IMR-90 (cell line): ENCODE measurements around the gene TBX15. TPM values are rescaled to one million over a fixed set of nuclear protein-coding genes. Genes with fewer than 3 reads are reported as not detected.

Source experiments
- ATAC-seq: fragments of 200-7000 bp; cut with Tn5 transposase; 2 replicates; pipeline ENCODE4 v1.9.1; 2020; ENCODE audit warnings: low read depth, mild to moderate bottlenecking, moderate library complexity
- BruUV-seq: library from RNA; stranded (reverse); fragments of 400-500 nt; replicated peaks from 2 replicates; lab custom pipeline; 2021; lab: Mats Ljungman, UMichigan
- CTCF ChIA-PET: fragments of 300-600 bp; formaldehyde crosslinking; extraction: SDS; loops from one replicate; lab custom pipeline; 2021; ENCODE audit warnings: antibody characterized with exemption; lab: Yijun Ruan, JAX
- POLR2A ChIA-PET: fragments of 300-600 bp; sonication (Branson Sonifier 250); formaldehyde crosslinking; loops from one replicate; lab custom pipeline; 2022; ENCODE audit warnings: antibody characterized with exemption; ENCODE audit not compliant: unreplicated experiment; lab: Charles Lee
- DNase-seq: peaks from one replicate; pipeline ENCODE4 v3.0.0; 2013
- H2AFZ ChIP-seq: replicated peaks from 2 replicates; pipeline ENCODE3; 2013; ENCODE audit warnings: low read length, mild to moderate bottlenecking; ENCODE audit not compliant: poor library complexity
- H2AK5ac ChIP-seq: 2 replicates; pipeline ENCODE4 v1.6.1; 2013; ENCODE audit warnings: low read depth, low read length, inconsistent platforms
- H2AK9ac ChIP-seq: replicated peaks from 2 replicates; pipeline ENCODE3; 2013; ENCODE audit warnings: mild to moderate bottlenecking, low read depth, low read length, moderate library complexity; ENCODE audit not compliant: poor library complexity
- H2BK120ac ChIP-seq: 2 replicates; pipeline ENCODE4 v1.6.1; 2013; ENCODE audit warnings: low read depth, low read length, inconsistent platforms
- H2BK15ac ChIP-seq: 3 replicates; pipeline ENCODE4 v1.6.1; 2013; ENCODE audit warnings: low read depth, low read length, inconsistent platforms
- H2BK20ac ChIP-seq: 2 replicates; pipeline ENCODE4 v1.6.1; 2013; ENCODE audit warnings: low read depth, mild to moderate bottlenecking, inconsistent platforms, low read length, moderate library complexity
- H2BK5ac ChIP-seq: 2 replicates; pipeline ENCODE4 v1.6.1; 2013; ENCODE audit warnings: mild to moderate bottlenecking, low read depth, low read length, inconsistent platforms; ENCODE audit not compliant: poor library complexity, severe bottlenecking
- H3K14ac ChIP-seq: replicated peaks from 2 replicates; pipeline ENCODE4 v1.6.1; 2013; ENCODE audit warnings: low read depth, low read length, inconsistent platforms
- H3K18ac ChIP-seq: 2 replicates; pipeline ENCODE4 v1.6.1; 2013; ENCODE audit warnings: low read depth, low read length, control low read depth
- H3K23ac ChIP-seq: 2 replicates; pipeline ENCODE4 v1.6.1; 2013; ENCODE audit warnings: low read depth, low read length, inconsistent platforms
- H3K27ac ChIP-seq: 2 replicates; pipeline ENCODE4 v1.5.1; 2013; ENCODE audit warnings: mild to moderate bottlenecking, control low read depth, low read length; ENCODE audit not compliant: insufficient read depth
- H3K27me3 ChIP-seq: 2 replicates; pipeline ENCODE4 v1.6.1; 2013; ENCODE audit warnings: low read length; ENCODE audit not compliant: control insufficient read depth, insufficient read depth
- H3K36me3 ChIP-seq: 2 replicates; pipeline ENCODE4 v1.6.1; 2013; ENCODE audit warnings: low read length, mixed read lengths; ENCODE audit not compliant: control insufficient read depth, insufficient read depth
- H3K4ac ChIP-seq: 2 replicates; pipeline ENCODE4 v1.6.1; 2013; ENCODE audit warnings: low read depth, low read length, inconsistent platforms
- H3K4me1 ChIP-seq: 2 replicates; pipeline ENCODE4 v1.6.1; 2013; ENCODE audit warnings: low read length, mixed read lengths; ENCODE audit not compliant: control insufficient read depth, insufficient read depth
- H3K4me2 ChIP-seq: 2 replicates; pipeline ENCODE4 v1.6.1; 2013; ENCODE audit warnings: low read depth, mild to moderate bottlenecking, control low read depth, low read length, moderate library complexity
- H3K4me3 ChIP-seq: 2 replicates; pipeline ENCODE4 v1.5.1; 2013; ENCODE audit warnings: low read depth, mild to moderate bottlenecking, control low read depth, low read length, moderate library complexity; ENCODE audit not compliant: insufficient read depth
- H3K56ac ChIP-seq: 2 replicates; pipeline ENCODE4 v1.6.1; 2013; ENCODE audit warnings: low read length, inconsistent platforms; ENCODE audit not compliant: insufficient read depth; ENCODE audit errors: extremely low read depth
- H3K79me1 ChIP-seq, 2 experiments: 2 replicates each; pipeline ENCODE4 v1.6.1; 2013; ENCODE audit warnings: low read length in 2 of 2, inconsistent platforms in 1 of 2, low read depth in 1 of 2
- H3K9ac ChIP-seq: 2 replicates; pipeline ENCODE4 v1.6.1; 2013; ENCODE audit warnings: low read depth, low read length, control low read depth
- H3K9me1 ChIP-seq: 2 replicates; pipeline ENCODE4 v1.6.1; 2013; ENCODE audit warnings: low read length, inconsistent platforms; ENCODE audit not compliant: insufficient read depth
- H3K9me3 ChIP-seq: 2 replicates; pipeline ENCODE4 v1.6.1; 2013; ENCODE audit warnings: low read length; ENCODE audit not compliant: control insufficient read depth, insufficient read depth
- H4K20me1 ChIP-seq: 2 replicates; pipeline ENCODE4 v1.6.1; 2013; ENCODE audit warnings: low read length, inconsistent platforms; ENCODE audit not compliant: insufficient read depth
- H4K5ac ChIP-seq: 2 replicates; pipeline ENCODE4 v1.6.1; 2013; ENCODE audit warnings: mild to moderate bottlenecking, low read depth, low read length, control low read depth
- H4K8ac ChIP-seq, 2 experiments: 2 replicates each; pipeline ENCODE4 v1.6.1; 2013; ENCODE audit warnings: low read depth in 2 of 2, low read length in 2 of 2, control low read depth in 1 of 2, inconsistent platforms in 1 of 2
- H4K91ac ChIP-seq: 2 replicates; pipeline ENCODE4 v1.6.1; 2013; ENCODE audit warnings: low read depth, low read length, inconsistent platforms; ENCODE audit not compliant: insufficient read depth
- BHLHE40 ChIP-seq: fragments of 150-350 bp; IDR thresholded peaks from 2 replicates; pipeline ENCODE4 v1.6.1; 2016; ENCODE audit warnings: mild to moderate bottlenecking, low read depth, low read length
- CEBPB ChIP-seq: IDR thresholded peaks from 2 replicates; pipeline ENCODE4 v1.6.1; 2012; ENCODE audit warnings: low read depth, low read length, improper control_type of control experiment
- CHD1 ChIP-seq: IDR thresholded peaks from 2 replicates; pipeline ENCODE4 v1.6.1; 2012; ENCODE audit warnings: low read depth, low read length, improper control_type of control experiment
- CTCF ChIP-seq: conservative IDR thresholded peaks from 2 replicates; pipeline ENCODE4 v1.5.1; 2012; ENCODE audit warnings: mild to moderate bottlenecking, low read depth, low read length, improper control_type of control experiment
- ELK1 ChIP-seq: fragments of 150-350 bp; IDR thresholded peaks from 2 replicates; pipeline ENCODE4 v1.6.1; 2016; ENCODE audit warnings: low read depth, mild to moderate bottlenecking, low read length, moderate library complexity, borderline replicate concordance
- FOS ChIP-seq: fragments of 150-350 bp; IDR thresholded peaks from 2 replicates; pipeline ENCODE4 v1.6.1; 2016; ENCODE audit warnings: low read depth, low read length
- MAFK ChIP-seq: IDR thresholded peaks from 2 replicates; pipeline ENCODE4 v1.6.1; 2012; ENCODE audit warnings: low read depth, low read length, improper control_type of control experiment
- MAZ ChIP-seq: IDR thresholded peaks from 2 replicates; pipeline ENCODE4 v1.6.1; 2012; ENCODE audit warnings: low read depth, mild to moderate bottlenecking, low read length, improper control_type of control experiment, moderate library complexity, borderline replicate concordance
- MXI1 ChIP-seq: IDR thresholded peaks from 2 replicates; pipeline ENCODE4 v1.6.1; 2012; ENCODE audit warnings: low read depth, mild to moderate bottlenecking, low read length, moderate library complexity, borderline replicate concordance
- NFE2L2 ChIP-seq: fragments of 150-350 bp; IDR thresholded peaks from 2 replicates; pipeline ENCODE4 v1.6.1; 2016; ENCODE audit warnings: low read depth, mild to moderate bottlenecking, low read length
- POLR2A ChIP-seq: IDR thresholded peaks from 2 replicates; pipeline ENCODE4 v1.6.1; 2012; ENCODE audit warnings: mild to moderate bottlenecking, low read depth, low read length
- RAD21 ChIP-seq: IDR thresholded peaks from 2 replicates; pipeline ENCODE4 v1.6.1; 2012; ENCODE audit warnings: low read length, improper control_type of control experiment
- RCOR1 ChIP-seq: IDR thresholded peaks from 2 replicates; pipeline ENCODE4 v1.6.1; 2012; ENCODE audit warnings: mild to moderate bottlenecking, low read length, improper control_type of control experiment; ENCODE audit not compliant: insufficient replicate concordance
- RFX5 ChIP-seq: IDR thresholded peaks from 2 replicates; pipeline ENCODE4 v1.8.0; 2012; ENCODE audit warnings: low read depth, mild to moderate bottlenecking, low read length, moderate library complexity
- SMC3 ChIP-seq: fragments of 150-350 bp; IDR thresholded peaks from 2 replicates; pipeline ENCODE4 v1.6.1; 2016; ENCODE audit warnings: low read depth, mild to moderate bottlenecking, antibody characterized with exemption, low read length, moderate library complexity
- USF2 ChIP-seq: fragments of 150-350 bp; IDR thresholded peaks from 2 replicates; pipeline ENCODE4 v1.6.1; 2017; ENCODE audit warnings: mild to moderate bottlenecking, antibody characterized with exemption, low read length, low read depth
- WGBS, 2 experiments: methylation state at CpG; one replicate each; pipeline versions ENCODE4 v1.1.5 to v1.1.7; 2013; ENCODE audit warnings: missing lambda C conversion rate in 2 of 2; ENCODE audit not compliant: insufficient read length in 1 of 2; ENCODE audit errors: extremely low coverage in 2 of 2; 5-methylcytosine and 5-hydroxymethylcytosine counted together
- dilution Hi-C: fragments of 300-500 bp; cut with HindIII; formaldehyde crosslinking; loops from one replicate; pipeline ENCODE4 v1.14.3; 2018; ENCODE audit warnings: low sequenced_read_pairs; ENCODE audit not compliant: unreplicated experiment
- in situ Hi-C: fragments of 300-500 bp; cut with MboI; formaldehyde crosslinking; loops from 3 replicates; pipeline ENCODE4 v1.14.3; 2019; ENCODE audit warnings: low sequenced_read_pairs, inconsistent platforms, mixed read lengths
- intact Hi-C: fragments of 100-400 bp; cut with micrococcal nuclease; formaldehyde crosslinking; loops from 2 replicates; pipeline ENCODE4 v1.10.0; 2022
- polyA plus RNA-seq, 3 experiments: library from polyadenylated mRNA; depleted of rRNA; stranded (reverse); fragments of >200 nt; gene quantifications; 2 replicates each; pipeline ENCODE4 v1.2.3, GENCODE V29; 2012; ENCODE audit warnings: low replicate concordance in 1 of 3
- total RNA-seq: library from RNA; depleted of rRNA; stranded (reverse); fragments of >200 nt; gene quantifications from 2 replicates; pipeline ENCODE4 v1.2.3, GENCODE V29; 2012

The TBX15 gene
- total and polyA plus RNA-seq, 2 of the 4 experiments (the other 2 are of a cell fraction): not detected

GRCh38 chr1:118947790-118948189 lies 40.4 kb downstream of the TBX15 start:
- Histone ChIP-seq H2BK5ac (no peak overlapping the region), H3K4me3 (no peak overlapping the region), H2BK20ac (no peak overlapping the region), H3K79me1 (no peaks in the 10 kb centered on the region), H3K4me2 (no peak overlapping the region), H3K27me3 (peaks cover 4% of the 10 kb centered on the region), H3K18ac (no peak overlapping the region), H3K9me3 (no peaks in the 10 kb centered on the region), H3K4ac (no peak overlapping the region), H3K9me1 (no peaks in the 10 kb centered on the region), H2BK15ac (no peak overlapping the region), H2AK9ac (no peak overlapping the region), H2AK5ac (no peak overlapping the region), H4K5ac (no peak overlapping the region), H2AFZ (no peak overlapping the region), H3K14ac (no peak overlapping the region), H2BK120ac (no peak overlapping the region), H3K27ac (no peak overlapping the region), H4K20me1 (no peaks in the 10 kb centered on the region), H3K36me3 (no peaks in the 10 kb centered on the region), H4K8ac (no peak overlapping the region), H3K56ac (no peak overlapping the region), H3K4me1 (no peaks in the 10 kb centered on the region), H3K23ac (no peak overlapping the region), H3K9ac (no peak overlapping the region), H4K91ac (no peak overlapping the region)
- peak; percentile 46 for DNase-seq
- dilution Hi-C loops: no loop called here
- intact Hi-C loops: no loop called here
- POLR2A ChIA-PET: no interaction called here
- no CpG with 5 or more reads among the region's 2 CpGs for WGBS, 2 experiments
- no TSS peak for BruUV-seq
- in situ Hi-C loops: no loop called here
- ATAC-seq: no peak
- CTCF ChIA-PET: no interaction called here
- TF ChIP-seq RCOR1 (no peak), NFE2L2 (no peak), MXI1 (no peak), RAD21 (no peak), CTCF (no peak), ELK1 (no peak), SMC3 (no peak), FOS (no peak), RFX5 (no peak), POLR2A (no peak), USF2 (no peak), MAFK (no peak), BHLHE40 (no peak), CHD1 (no peak), MAZ (no peak), CEBPB (no peak)
